Left ventricle myocardium inferior (tissue), 1 donor: ENCODE measurements around the gene TMEM163. TPM values are rescaled to one million over a fixed set of nuclear protein-coding genes. Genes with fewer than 3 reads are reported as not detected.

Source experiments
- DNase-seq: peaks from one replicate; pipeline ENCODE4 v3.0.0-alpha.2; 2020
- H3K27ac ChIP-seq: fragments of 200-600 bp; replicated peaks from 2 replicates; pipeline ENCODE4 v1.8.0; 2021
- H3K27me3 ChIP-seq: fragments of 200-600 bp; 2 replicates; pipeline ENCODE4 v1.8.0; 2021; ENCODE audit warnings: low read depth
- H3K36me3 ChIP-seq: fragments of 200-600 bp; 2 replicates; pipeline ENCODE4 v1.8.0; 2021
- H3K4me1 ChIP-seq: fragments of 200-600 bp; 2 replicates; pipeline ENCODE4 v1.8.0; 2021
- H3K4me3 ChIP-seq: fragments of 200-600 bp; 2 replicates; pipeline ENCODE4 v1.8.0; 2021; ENCODE audit warnings: mild to moderate bottlenecking, moderate library complexity
- H3K9me3 ChIP-seq: fragments of 200-600 bp; replicated peaks from 2 replicates; pipeline ENCODE4 v1.8.0; 2021
- CTCF ChIP-seq: fragments of 200-600 bp; IDR thresholded peaks from 2 replicates; pipeline ENCODE4 v1.8.0; 2021; ENCODE audit warnings: antibody characterized with exemption, mild to moderate bottlenecking, borderline replicate concordance
- intact Hi-C: fragments of 100-400 bp; cut with micrococcal nuclease; formaldehyde crosslinking; loops from one replicate; pipeline ENCODE4 v1.11.0; 2022
- total RNA-seq: library from RNA; stranded (reverse); fragmentation: NEBNext Ultra II Directional; extraction: Animal tissue kit (Norgen Biotek cat#: 25700); gene quantifications from one replicate; pipeline ENCODE4 v1.2.1, GENCODE V29; 2021
- donor health status: DM: no; HTN: yes; CAD: no; lungs with severe emphysema.

Gene TMEM163
- total RNA-seq, 1 donor from 2014 or later: 0.22 TPM

- intact Hi-C loops: no loop called here
- H3K4me3 ChIP-seq: no peak overlapping the region
Observed at GRCh38 chr2:134435936-134436335, 282.9 kb downstream of the TMEM163 start.

GRCh38 chr2:134435505-134435904 is 283.3 kb downstream of the TMEM163 start:
- peaks cover 3% of the 10 kb centered on the region for H3K4me1 ChIP-seq
- no peak overlapping the region for H3K27ac ChIP-seq
- DNase-seq: no peak
- TF ChIP-seq CTCF: no peak
- intact Hi-C loops: no loop called here
- peaks cover 88% of the 10 kb centered on the region for H3K36me3 ChIP-seq
- no peak overlapping the region for H3K4me3 ChIP-seq
- no peaks in the 10 kb centered on the region for H3K27me3 ChIP-seq
- no peaks in the 10 kb centered on the region for H3K9me3 ChIP-seq

More at GRCh38 chr2:134435936-134436335, 282.9 kb downstream of the TMEM163 start:
- Histone ChIP-seq H3K36me3 (peaks cover 84% of the 10 kb centered on the region), H3K9me3 (no peaks in the 10 kb centered on the region), H3K27ac (no peak overlapping the region), H3K27me3 (no peaks in the 10 kb centered on the region), H3K4me1 (peaks cover 7% of the 10 kb centered on the region)
- TF ChIP-seq CTCF: no peak
- DNase-seq: no peak

- no peak overlapping the region for H3K27ac ChIP-seq
- H3K4me3 ChIP-seq: no peak overlapping the region
- intact Hi-C loops: no loop called here
- no peaks in the 10 kb centered on the region for H3K9me3 ChIP-seq
- no peak for TF ChIP-seq CTCF
- peaks cover 88% of the 10 kb centered on the region for H3K36me3 ChIP-seq
- DNase-seq: no peak
- H3K27me3 ChIP-seq: no peaks in the 10 kb centered on the region
- no peaks in the 10 kb centered on the region for H3K4me1 ChIP-seq
Observed at GRCh38 chr2:134433979-134434378, 284.8 kb downstream of the TMEM163 start.

- Histone ChIP-seq H3K4me1 (no peaks in the 10 kb centered on the region), H3K9me3 (no peaks in the 10 kb centered on the region), H3K4me3 (no peak overlapping the region), H3K27ac (no peak overlapping the region), H3K36me3 (peaks cover 90% of the 10 kb centered on the region), H3K27me3 (no peaks in the 10 kb centered on the region)
- no peak for DNase-seq
- TF ChIP-seq CTCF: no peak
- intact Hi-C loops: no loop called here
Observed at GRCh38 chr2:134433469-134433868, 285.3 kb downstream of the TMEM163 start.

- no peak for DNase-seq
- TF ChIP-seq CTCF: no peak
- intact Hi-C loops: no loop called here
- no peak overlapping the region for H3K4me3 ChIP-seq
- H3K4me1 ChIP-seq: no peaks in the 10 kb centered on the region
- H3K9me3 ChIP-seq: no peaks in the 10 kb centered on the region
- peaks cover 97% of the 10 kb centered on the region for H3K36me3 ChIP-seq
- H3K27ac ChIP-seq: no peak overlapping the region
- no peaks in the 10 kb centered on the region for H3K27me3 ChIP-seq
Observed at GRCh38 chr2:134432435-134432883, 286.3 kb downstream of the TMEM163 start.
